Ishikawa (cell line): ENCODE measurements around the gene PLA2G6.

Experiments
- CEBPB ChIP-seq: IDR thresholded peaks from 2 replicates; pipeline ENCODE4 v1.6.1; 2012
- CREB1 ChIP-seq: IDR thresholded peaks from 2 replicates; pipeline ENCODE4 v1.6.1; 2012; ENCODE audit warnings: low read depth
- EGR1 ChIP-seq: IDR thresholded peaks from 2 replicates; pipeline ENCODE4 v1.6.1; 2012
- EP300 ChIP-seq: IDR thresholded peaks from 2 replicates; pipeline ENCODE4 v1.6.1; 2012; ENCODE audit warnings: borderline replicate concordance
- FOXM1 ChIP-seq: IDR thresholded peaks from 2 replicates; pipeline ENCODE4 v1.6.1; 2012; ENCODE audit warnings: low read depth, borderline replicate concordance
- NFIC ChIP-seq: IDR thresholded peaks from 2 replicates; pipeline ENCODE4 v1.6.1; 2012
- RAD21 ChIP-seq: IDR thresholded peaks from 2 replicates; pipeline ENCODE4 v1.6.1; 2012; ENCODE audit warnings: low read depth
- REST ChIP-seq: IDR thresholded peaks from 2 replicates; pipeline ENCODE4 v1.6.1; 2012; ENCODE audit warnings: low read depth, mild to moderate bottlenecking
- TAF1 ChIP-seq: IDR thresholded peaks from 2 replicates; pipeline ENCODE4 v1.6.1; 2012; ENCODE audit warnings: low read depth, mild to moderate bottlenecking
- TCF12 ChIP-seq: IDR thresholded peaks from 2 replicates; pipeline ENCODE4 v1.6.1; 2012; ENCODE audit warnings: low read depth
- TEAD4 ChIP-seq: IDR thresholded peaks from 2 replicates; pipeline ENCODE4 v1.6.1; 2012
- YY1 ChIP-seq: IDR thresholded peaks from 2 replicates; pipeline ENCODE4 v1.6.1; 2012; ENCODE audit warnings: low read depth
- ZBTB7A ChIP-seq: IDR thresholded peaks from 2 replicates; pipeline ENCODE4 v1.6.1; 2012; ENCODE audit warnings: low read depth
- TF ChIP-seq, protein P1 (sequence below): IDR thresholded peaks from 2 replicates; pipeline ENCODE4 v1.6.1; 2012
- TF ChIP-seq, protein P2 (sequence below): IDR thresholded peaks from 2 replicates; pipeline ENCODE4 v1.6.1; 2012

Gene PLA2G6

DNA sequence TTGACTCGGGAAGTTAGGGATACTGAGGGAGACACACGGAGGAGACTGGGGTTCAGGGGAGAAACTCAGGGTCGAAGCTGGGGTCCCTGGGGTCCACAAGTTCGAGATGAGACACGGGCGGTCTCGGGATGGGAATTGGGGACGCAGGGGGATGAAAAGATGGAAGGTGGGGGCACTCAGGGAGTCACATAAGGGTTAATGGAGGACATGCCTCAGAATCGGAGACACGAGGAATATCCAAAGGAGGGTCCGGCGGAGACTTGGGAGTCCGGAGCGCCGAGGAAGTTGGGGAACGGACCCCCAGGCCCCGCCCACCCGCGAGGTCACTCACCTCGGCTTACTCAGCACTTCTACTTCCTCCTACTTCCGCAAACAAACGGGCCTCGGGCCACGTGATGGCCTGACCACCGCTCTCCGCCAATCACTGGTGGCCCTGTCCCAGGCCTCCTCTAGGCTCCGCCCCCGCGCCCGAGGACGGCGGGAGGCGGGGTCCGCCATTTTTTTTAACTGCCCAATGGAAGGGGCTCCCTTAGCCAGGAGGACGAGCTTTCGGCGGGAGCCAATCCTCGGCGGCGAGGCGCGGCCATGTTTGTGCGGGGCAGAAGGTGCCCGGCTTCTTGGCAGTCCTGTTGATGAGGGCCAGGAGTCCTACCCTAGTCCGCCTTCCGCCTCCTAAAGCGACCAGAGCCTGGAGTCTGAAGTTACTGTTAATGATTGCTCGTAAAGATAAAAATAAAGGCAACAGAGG is at the start of gene PLA2G6:
PLA2G6 (minus strand) TSS at position 378 of the 748 bp plus-strand sequence. CDS start 12,404 bp downstream, outside the sequence.
- TF ChIP-seq, protein P1, sequence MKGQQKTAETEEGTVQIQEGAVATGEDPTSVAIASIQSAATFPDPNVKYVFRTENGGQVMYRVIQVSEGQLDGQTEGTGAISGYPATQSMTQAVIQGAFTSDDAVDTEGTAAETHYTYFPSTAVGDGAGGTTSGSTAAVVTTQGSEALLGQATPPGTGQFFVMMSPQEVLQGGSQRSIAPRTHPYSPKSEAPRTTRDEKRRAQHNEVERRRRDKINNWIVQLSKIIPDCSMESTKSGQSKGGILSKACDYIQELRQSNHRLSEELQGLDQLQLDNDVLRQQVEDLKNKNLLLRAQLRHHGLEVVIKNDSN = peak; percentile 98
- TF ChIP-seq EGR1 (peak; percentile 53), FOXM1 (no peak), TCF12 (no peak), CREB1 (no peak), REST (no peak), TEAD4 (no peak), ZBTB7A (0 out of 2 replicates have a peak, but pooled peaks have one; percentile 33), NFIC (no peak), EP300 (no peak), RAD21 (no peak), CEBPB (no peak), TAF1 (peak; percentile 57; the same call in 1 of the 2 replicates), YY1 (peak; percentile 99)
- TF ChIP-seq, protein P2, sequence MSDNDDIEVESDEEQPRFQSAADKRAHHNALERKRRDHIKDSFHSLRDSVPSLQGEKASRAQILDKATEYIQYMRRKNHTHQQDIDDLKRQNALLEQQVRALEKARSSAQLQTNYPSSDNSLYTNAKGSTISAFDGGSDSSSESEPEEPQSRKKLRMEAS = peak; percentile 37; the same call in 1 of the 2 replicates

DNA sequence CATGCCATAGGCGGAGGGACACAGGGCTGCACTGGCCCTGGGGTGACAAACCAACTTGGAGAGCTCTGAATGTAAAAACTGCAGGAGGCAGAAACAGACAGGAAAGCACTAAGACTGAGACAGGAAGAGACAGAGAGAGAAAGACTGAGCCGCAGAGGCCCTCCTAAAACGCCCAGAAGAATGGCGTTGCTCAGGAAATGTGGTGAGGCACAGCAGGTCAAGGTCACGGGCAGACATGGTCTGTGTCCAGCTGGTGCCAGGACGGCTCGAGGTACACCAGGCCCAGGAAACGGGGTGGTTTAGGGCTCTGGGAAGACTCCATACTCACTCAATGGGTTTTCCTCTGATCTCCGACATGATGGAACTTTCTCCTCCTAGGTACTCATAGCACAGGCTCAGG is 49.3 kb upstream of the PLA2G6 start:
- no peak for TF ChIP-seq TCF12
- TF ChIP-seq, protein P2 = no peak
- no peak for TF ChIP-seq TAF1
- no peak for TF ChIP-seq CEBPB
- no peak for TF ChIP-seq RAD21
- TF ChIP-seq ZBTB7A = no peak
- no peak for TF ChIP-seq NFIC
- no peak for TF ChIP-seq YY1
- no peak for TF ChIP-seq TEAD4
- TF ChIP-seq CREB1 = no peak
- no peak for TF ChIP-seq REST
- TF ChIP-seq FOXM1 = no peak
- TF ChIP-seq EP300 = no peak
- TF ChIP-seq, protein P1 = no peak
- no peak for TF ChIP-seq EGR1

- TF ChIP-seq TAF1 (no peak), RAD21 (peak; percentile 37; the same call in 1 of the 2 replicates)
Observed at GRCh38 chr22:38230108-38230825, 48.6 kb upstream of the PLA2G6 start.

GRCh38 chr22:38228873-38229740 is 47.5 kb upstream of the PLA2G6 start:
- TF ChIP-seq, protein P2 = 0 out of 2 replicates have a peak, but pooled peaks have one; percentile 38
- TF ChIP-seq YY1 (no peak), EP300 (peak; percentile 54; the same call in 1 of the 2 replicates)

- TF ChIP-seq YY1 (no peak), FOXM1 (no peak), ZBTB7A (no peak), EGR1 (no peak)
- TF ChIP-seq, protein P1 = no peak
- TF ChIP-seq, protein P2 = no peak
Observed at GRCh38 chr22:38228326-38228872, 46.8 kb upstream of the PLA2G6 start.
